GM19328 (cell line): ENCODE measurements around the gene C1orf116.

Experiments used
- ATAC-seq: cut with Tn5 transposase; IDR thresholded peaks from one replicate; pipeline ENCODE4 v1.9.1; 2021; ENCODE audit warnings: mild to moderate bottlenecking, moderate library complexity; ENCODE audit not compliant: unreplicated experiment

The C1orf116 gene

DNA sequence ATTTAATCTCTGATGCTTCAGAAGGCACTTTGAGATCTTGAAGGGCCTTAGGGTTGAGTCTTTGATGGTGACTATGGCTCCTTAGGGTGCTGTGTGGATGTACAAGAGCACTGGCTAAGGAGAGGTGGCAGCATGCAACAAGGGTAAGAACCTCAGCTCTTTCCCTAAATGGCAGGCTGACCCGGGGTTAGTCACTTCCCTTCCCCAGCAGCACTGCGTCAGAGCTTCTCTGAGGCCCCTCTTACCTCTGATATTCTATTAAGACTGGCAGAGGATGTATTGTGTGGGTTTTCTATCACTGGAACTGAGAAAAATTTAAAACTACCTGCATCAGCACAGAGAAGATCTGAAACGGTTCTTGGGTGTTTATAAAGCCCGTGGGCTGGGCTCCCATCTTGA, 11.8 kb downstream of the C1orf116 start:
- ATAC-seq = no peak

- ATAC-seq = no peak
Observed at GRCh38 chr1:207020065-207020708, 12.4 kb downstream of the C1orf116 start.

DNA sequence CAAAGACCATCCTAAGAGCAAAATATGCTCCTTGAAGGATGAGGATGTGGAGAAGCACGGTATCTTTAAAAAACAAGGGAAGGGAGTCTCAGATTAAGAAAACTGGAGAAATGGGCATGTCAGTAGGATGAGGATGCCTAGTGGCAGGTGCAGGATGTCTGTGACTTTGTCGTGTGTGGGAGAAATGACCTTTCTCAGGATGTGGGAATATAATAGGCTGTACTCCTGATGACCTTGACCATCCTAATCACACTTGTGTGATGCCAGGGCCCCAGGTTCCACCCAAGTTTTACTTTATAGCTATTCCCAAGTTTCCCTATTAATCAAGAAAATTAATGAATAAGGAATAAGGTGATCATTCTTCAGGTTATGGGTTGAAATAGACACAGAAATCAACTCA, 12.9 kb downstream of the C1orf116 start:
- ATAC-seq = no peak

GRCh38 chr1:207019161-207019560, 13.4 kb downstream of the C1orf116 start:
- ATAC-seq = no peak

DNA sequence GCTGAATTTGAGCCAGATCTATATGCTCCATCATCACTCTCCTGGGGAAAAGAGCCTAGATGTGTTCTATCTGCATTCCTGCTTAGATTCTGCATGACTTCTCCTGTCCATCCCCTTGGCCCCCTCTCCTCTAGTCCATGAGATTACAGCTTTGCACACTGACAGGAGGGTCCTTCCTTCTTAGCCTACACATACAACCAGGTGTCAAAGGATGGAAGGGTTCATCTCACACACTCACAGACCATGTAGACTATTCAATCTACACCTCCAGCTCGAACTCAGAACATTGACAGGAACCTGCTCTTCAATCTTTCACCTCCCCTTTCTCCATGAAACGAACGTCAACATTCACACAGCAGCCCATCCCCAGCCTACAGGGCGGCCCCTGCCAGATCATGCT, 13.8 kb downstream of the C1orf116 start:
- ATAC-seq = no peak

- ATAC-seq = no peak
Observed at GRCh38 chr1:207017615-207018559, 14.7 kb downstream of the C1orf116 start.

GRCh38 chr1:207015791-207016190, 16.8 kb downstream of the C1orf116 start:
- ATAC-seq = no peak

DNA sequence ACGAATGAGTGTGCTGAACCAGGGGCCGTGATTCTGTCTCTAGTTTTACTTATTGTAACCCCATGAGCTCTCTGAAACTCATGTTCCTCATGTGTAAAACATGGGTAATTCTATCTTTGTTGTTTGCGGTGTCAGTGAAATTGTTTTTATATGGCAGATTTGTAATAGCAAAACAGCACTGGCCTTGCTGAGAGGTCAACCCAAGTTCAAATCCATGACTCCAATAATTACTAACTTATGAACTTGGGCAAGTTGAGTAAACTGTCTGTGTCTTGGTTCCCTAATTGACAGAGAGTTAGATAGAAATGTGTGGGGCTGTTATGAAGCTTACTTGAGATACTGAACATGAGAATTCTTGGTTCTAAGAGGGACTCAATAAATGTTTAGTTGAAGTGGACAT, 17.8 kb downstream of the C1orf116 start:
- no peak for ATAC-seq

DNA sequence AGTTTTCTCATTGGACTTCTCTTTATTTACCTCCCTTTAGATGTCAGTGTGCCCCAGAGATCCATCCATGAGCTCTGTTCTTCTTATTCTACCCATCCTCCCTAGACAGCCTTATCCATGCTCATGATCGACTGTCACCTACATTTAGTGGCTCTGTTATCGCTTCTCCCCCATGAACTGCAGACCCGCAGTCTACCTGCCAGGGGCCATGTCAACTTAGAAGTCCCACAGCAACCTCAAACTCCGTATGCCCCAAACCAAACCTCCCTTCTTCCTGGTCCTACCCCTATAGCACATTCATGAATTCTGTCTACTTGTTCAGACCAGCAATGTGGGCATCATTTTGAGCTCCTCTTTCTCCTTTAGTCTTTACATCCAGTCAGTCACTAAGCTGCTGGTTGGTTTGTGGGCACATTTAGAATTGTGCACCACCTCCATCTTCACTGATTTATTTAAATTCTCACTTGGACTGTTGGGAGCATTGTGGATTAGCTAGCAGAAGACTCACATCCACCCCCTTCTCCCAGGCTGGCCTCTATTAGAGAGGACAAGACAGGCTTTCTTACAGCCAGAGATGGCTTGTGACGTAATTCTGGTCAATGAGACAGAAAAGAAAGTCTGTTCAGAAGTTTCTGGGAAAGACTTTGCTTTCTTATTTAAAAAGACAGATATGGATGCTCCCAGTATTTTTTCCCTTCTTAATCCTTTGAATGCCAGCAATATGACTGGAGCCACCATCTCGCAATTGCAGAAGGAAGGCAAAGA, 19.1 kb downstream of the C1orf116 start:
- no peak for ATAC-seq

DNA sequence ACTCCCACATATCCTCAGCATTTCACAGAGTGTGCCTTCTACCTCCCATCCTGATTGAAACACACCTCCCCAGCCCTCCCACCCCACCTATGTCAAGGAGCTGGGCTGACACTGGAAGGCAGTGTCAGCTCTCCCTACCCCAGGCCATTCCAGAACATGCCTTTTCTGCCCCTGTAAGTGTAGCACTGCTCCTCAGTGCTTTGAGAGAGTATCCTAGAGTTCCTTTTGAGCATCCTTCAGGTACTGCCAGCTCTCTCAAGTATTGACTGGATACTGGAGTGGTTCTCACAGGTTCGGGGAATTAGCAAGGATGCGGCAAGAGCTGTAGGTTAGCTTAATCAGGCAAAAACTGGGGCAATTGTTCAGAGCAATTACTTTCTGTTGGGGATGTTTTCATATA, 21.8 kb downstream of the C1orf116 start:
- ATAC-seq = no peak

DNA sequence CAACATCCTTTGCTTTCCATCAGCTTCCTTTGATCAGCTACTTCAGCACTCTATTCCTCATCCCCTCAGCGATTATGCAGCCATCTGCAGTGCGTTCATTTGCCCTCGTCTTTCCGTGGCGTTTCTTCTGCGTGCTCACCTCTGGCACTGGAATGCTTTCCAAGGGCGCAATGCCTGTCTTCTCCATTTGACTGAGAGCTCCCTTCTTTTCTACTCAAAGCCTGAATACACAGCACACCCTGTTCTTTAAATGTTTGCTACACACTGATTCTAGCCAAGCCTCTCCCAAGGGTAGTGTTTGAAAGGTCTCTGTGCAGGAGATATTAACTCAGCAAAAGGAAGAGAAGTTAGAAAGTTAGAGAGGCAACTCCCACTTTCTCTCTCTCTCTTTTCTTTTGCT, 22.6 kb downstream of the C1orf116 start:
- no peak for ATAC-seq

- ATAC-seq = no peak
Observed at GRCh38 chr1:207009182-207009850, 23.2 kb downstream of the C1orf116 start.

- ATAC-seq = no peak
Observed at GRCh38 chr1:207007352-207008033, 25.1 kb downstream of the C1orf116 start.

- ATAC-seq = no peak
Observed at GRCh38 chr1:207006914-207007313, 25.6 kb downstream of the C1orf116 start.

DNA sequence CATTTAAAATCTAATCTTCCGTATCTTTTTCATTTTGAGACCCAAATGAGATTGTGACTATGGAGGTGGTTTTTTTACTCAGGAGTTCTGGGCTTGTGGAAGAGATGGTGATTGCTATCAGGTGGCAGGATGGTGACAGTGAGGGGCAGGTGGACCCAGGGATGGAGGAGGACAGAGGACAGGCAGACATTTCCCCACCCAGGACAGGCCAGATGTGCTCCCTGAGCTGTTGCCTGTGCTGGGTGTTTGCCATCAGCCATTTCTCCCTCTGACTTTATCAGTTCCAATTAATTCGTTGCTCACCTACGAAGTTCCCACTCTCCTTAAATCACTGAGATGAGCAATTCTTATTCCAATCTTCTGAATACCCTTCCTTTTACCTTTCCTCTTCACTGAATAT, 26.5 kb downstream of the C1orf116 start:
- no peak for ATAC-seq

DNA sequence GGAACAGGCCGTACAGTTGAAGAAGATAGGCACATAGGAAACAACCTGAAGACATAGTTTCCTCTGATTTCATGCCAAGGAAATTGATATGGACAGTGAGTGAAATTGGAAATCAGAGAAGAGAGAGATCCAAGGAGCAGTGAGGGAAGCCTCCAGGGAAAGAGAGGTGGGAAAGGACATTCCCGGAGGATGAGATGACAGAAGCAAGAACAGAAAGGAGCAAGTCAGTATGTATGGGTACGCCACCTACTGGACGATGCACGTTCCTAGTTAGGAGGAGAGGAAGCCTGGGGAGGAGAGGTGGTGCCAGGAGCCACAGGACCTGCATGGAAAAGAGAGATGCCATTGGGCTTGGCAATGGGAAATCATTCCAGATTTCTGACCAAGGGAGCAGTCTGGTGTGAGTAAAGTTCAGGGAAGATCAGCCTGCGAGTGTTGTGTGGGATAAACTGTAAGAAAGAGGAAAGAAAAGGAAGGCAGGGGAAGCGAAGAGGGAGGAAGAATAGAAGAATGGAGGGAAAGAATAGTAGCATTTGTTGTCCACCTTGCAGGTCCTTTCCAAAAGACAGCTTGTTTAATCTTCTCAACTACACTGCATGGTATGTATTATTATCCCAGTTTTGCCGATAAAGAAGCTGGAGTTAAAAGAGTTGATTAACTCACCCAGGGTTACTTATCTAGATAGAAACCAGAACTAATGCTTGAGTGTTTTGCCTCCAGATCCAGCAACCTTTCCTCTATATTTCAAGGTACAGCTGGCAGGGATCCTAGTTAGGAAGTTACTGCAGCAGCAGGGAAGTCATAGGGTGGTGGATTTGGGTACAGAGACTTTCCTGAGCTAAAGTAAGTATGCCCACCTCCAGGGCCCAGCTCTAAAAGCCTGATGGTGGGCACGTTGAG, 27.4 kb downstream of the C1orf116 start:
- no peak for ATAC-seq

DNA sequence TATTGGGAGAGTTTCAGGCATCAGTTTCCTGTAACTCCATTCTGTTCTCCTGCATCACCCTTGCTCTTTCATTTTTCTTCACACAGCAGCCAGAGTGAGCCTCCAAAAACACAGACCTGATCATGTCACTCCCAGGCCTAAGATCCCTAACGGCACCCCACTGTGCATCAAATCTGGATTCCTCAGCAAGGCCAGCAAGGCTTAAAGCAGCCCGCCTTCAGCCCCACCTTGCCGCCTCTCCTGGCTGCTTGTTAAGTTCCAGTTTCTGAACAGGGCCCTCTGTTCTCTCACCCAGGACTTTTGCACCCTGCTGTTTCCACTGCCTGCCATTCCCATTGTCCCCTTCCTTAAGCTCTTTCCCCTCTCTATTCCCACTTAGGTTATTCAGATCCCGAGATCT, 29.3 kb downstream of the C1orf116 start:
- ATAC-seq = no peak

DNA sequence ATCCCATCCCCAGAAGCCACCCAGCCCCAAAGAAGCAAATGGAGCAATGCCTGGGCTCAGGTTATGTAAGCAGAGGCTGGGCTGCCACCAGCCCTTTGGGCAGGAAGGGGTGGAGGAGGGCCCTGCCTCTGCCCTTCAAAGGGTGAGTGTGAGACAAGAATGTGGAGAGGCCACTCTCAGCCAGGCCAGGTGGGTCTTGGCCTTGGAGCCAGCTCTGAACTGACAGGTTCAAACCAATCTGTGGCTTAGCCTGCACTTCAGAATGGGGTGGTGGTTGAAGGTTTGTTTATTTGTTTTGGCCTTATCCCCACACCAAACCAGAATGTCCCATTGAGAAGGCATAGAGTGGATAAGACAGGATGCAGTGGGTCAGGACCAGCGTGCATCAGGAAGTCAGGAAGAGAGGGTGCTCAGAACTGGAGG, 29.8 kb downstream of the C1orf116 start:
- ATAC-seq = no peak

- ATAC-seq = no peak
Observed at GRCh38 chr1:207001492-207002245, 30.9 kb downstream of the C1orf116 start.
